Panc1 (cell line): ENCODE measurements around the gene CCDC66.
"Not testable (repeated sequence)": the region's sequence is repeated elsewhere in the genome, so short reads cannot be mapped to it uniquely, and the experiment has no call there.

ENCODE experiments used
- CTCF ChIP-seq: fragments of 450-650 bp; IDR thresholded peaks from 2 replicates; pipeline ENCODE4 v1.5.1; 2017; ENCODE audit warnings: mild to moderate bottlenecking
- POLR2AphosphoS5 ChIP-seq: IDR thresholded peaks from 2 replicates; pipeline ENCODE4 v1.6.1; 2012; ENCODE audit warnings: mild to moderate bottlenecking, low read depth, low read length, moderate library complexity
- SIN3A ChIP-seq: IDR thresholded peaks from 2 replicates; pipeline ENCODE4 v1.6.1; 2012; ENCODE audit warnings: low read depth, mild to moderate bottlenecking, low read length, moderate library complexity, borderline replicate concordance; ENCODE audit not compliant: insufficient read depth
- TCF7L2 ChIP-seq: IDR thresholded peaks from 2 replicates; pipeline ENCODE4 v1.6.1; 2011; ENCODE audit warnings: mild to moderate bottlenecking, low read depth, low read length, inconsistent platforms
- TF ChIP-seq, protein P1 (sequence below), 2 experiments: IDR thresholded peaks; 2 replicates each; pipeline ENCODE4 v1.6.1; 2011 to 2012; ENCODE audit warnings: low read depth in 2 of 2, control low read depth in 1 of 2, low read length in 1 of 2, mild to moderate bottlenecking in 1 of 2, moderate library complexity in 1 of 2; ENCODE audit not compliant: insufficient read depth in 1 of 2

DNA sequence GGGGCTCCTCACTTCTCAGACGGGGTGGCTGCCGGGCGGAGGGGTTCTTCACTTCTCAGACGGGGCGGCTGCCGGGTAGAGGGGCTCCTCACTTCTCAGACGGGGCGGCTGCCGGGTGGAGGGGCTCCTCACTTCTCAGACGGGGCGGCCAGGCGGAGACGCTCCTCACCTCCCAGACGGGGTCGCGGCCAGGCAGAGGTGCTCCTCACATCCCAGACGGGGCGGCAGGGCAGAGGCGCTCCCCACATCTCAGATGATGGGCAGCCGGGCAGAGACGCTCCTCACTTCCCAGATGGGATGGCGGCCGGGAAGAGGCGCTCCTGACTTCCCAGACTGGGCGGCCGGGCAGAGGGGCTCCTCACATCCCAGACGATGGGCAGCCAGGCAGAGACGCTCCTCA is 27.3 kb downstream of the CCDC66 start:
- TF ChIP-seq CTCF, TCF7L2, POLR2AphosphoS5, SIN3A: not testable (repeated sequence)
- TF ChIP-seq, protein P1, sequence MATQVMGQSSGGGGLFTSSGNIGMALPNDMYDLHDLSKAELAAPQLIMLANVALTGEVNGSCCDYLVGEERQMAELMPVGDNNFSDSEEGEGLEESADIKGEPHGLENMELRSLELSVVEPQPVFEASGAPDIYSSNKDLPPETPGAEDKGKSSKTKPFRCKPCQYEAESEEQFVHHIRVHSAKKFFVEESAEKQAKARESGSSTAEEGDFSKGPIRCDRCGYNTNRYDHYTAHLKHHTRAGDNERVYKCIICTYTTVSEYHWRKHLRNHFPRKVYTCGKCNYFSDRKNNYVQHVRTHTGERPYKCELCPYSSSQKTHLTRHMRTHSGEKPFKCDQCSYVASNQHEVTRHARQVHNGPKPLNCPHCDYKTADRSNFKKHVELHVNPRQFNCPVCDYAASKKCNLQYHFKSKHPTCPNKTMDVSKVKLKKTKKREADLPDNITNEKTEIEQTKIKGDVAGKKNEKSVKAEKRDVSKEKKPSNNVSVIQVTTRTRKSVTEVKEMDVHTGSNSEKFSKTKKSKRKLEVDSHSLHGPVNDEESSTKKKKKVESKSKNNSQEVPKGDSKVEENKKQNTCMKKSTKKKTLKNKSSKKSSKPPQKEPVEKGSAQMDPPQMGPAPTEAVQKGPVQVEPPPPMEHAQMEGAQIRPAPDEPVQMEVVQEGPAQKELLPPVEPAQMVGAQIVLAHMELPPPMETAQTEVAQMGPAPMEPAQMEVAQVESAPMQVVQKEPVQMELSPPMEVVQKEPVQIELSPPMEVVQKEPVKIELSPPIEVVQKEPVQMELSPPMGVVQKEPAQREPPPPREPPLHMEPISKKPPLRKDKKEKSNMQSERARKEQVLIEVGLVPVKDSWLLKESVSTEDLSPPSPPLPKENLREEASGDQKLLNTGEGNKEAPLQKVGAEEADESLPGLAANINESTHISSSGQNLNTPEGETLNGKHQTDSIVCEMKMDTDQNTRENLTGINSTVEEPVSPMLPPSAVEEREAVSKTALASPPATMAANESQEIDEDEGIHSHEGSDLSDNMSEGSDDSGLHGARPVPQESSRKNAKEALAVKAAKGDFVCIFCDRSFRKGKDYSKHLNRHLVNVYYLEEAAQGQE (IDR thresholded peaks at IDR 0.05; ENCODE audit: insufficient read depth in 1 of 2, low read depth in 2 of 2, low read length in 1 of 2) = not testable (repeated sequence)
